ENCODE results near the gene WDR19.

The WDR19 gene

DNA sequence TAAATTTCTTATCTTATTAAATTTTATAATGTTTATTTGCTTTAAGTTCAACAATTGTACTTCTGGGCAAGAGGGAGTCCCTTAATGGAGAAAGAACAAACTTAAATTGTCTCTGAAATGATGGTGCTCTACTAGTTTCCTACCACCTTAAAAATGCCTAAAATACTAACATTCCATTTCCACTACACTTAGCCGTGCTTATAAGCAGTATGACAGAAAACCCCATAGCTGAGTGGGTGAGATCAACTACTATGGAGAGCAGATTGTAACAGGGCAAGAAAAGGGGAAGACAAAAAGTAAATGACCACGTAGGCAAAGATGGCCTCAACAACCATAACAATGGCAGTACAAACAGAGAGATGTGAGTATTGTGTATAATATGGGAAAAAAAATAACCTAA, 148.9 kb downstream of the WDR19 start:
- H3K27me3 Mint-ChIP-seq, result no peaks in the 10 kb centered on the region
- peaks cover 16% of the 10 kb centered on the region for H3K4me1 Mint-ChIP-seq (ENCODE audit: low read depth)
- H3K9me3 Mint-ChIP-seq, result no peaks in the 10 kb centered on the region
- intact Hi-C loops (cut with micrococcal nuclease), result no loop called here
- no peak overlapping the region for H3K27ac Mint-ChIP-seq
- H3K36me3 Mint-ChIP-seq (ENCODE audit: low read depth), result peaks cover 14% of the 10 kb centered on the region
- no peak overlapping the region for H3K4me3 Mint-ChIP-seq
